HG03521 (cell line): ENCODE measurements around the gene WASHC3.

Source experiments
- ATAC-seq: cut with Tn5 transposase; IDR thresholded peaks from one replicate; pipeline ENCODE4 v1.9.1; 2021; ENCODE audit warnings: mild to moderate bottlenecking, moderate library complexity; ENCODE audit not compliant: unreplicated experiment

WASHC3 gene

DNA sequence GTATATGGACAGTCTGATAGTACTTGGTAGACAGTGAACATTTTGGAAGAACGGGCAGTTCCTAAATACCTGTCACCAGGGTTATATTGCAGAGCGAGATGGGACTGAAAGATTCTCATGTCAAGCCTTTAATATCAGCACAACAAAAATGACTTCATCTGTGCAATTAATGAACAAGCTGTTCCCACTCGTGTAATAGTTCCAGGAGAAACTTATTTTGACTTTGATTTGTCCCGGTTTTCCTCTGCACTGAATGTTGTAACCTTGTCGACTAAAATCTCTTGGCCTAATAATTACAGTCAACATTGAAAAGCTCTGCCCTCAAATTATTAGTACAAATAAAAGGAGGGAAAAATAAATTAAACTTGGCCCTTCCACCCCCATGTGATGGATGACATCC is 79.5 kb downstream of the WASHC3 start:
- no peak for ATAC-seq

DNA sequence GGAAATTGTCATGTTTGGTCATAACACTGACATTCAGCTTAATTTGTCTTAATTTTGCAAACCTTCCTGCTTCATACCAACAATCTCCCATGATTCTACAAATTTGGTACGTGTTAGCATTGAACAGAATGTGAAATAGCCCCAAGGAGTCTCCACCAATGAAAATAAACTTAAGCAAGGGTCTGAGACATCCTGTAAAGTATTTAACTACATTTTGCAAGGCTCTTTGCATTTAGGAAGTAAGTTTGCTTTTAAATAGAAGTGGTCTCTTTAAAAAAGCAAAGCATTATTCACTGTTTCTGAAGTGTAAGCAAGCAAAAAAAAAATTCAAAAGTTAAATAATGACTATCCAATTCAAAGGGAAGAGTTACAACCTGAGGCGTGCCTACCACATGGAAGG is 79.9 kb downstream of the WASHC3 start:
- no peak for ATAC-seq

DNA sequence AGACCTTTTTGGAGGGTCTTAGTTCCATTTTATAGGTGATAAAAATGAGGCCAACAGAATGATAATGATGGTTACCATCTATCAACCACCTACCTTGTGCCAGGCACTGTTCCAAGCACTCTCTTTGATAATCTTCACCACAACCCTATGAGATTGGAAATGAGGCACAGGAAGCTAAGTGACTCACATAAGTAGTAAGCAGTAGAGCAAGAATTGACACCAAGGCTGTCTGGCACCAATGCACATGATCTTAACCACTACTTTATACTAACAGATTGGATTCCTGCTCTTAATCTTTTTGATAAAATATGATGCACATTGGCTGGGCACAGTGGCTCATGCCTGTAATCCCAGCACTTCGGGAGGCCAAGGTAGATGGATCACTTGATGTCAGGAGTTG is 93.0 kb downstream of the WASHC3 start:
- ATAC-seq = no peak

DNA sequence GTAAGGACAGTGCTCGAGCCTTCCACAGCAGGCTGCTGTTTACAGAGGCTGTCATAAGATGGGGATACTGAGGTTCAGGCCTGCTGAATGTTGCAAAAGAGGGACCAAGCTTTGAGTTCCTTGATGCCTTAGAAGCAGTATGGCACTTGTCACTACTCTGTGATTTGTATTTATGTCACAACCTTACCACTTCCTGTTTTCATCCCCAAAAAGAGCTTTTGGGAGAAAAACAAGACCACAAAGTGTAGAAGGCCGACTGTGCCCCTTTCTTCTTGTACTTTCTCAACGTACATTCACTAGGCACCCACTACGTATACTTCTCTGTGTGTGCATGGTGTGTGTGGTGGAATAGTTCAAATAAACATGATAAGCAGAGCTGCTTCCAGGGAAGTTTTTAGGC is 94.3 kb downstream of the WASHC3 start:
- no peak for ATAC-seq

GRCh38 chr12:101966496-101966895 is 95.3 kb downstream of the WASHC3 start:
- no peak for ATAC-seq

- ATAC-seq = no peak
Measured at GRCh38 chr12:101963697-101964096, 98.1 kb downstream of the WASHC3 start.
